Measurements from ENCODE around the gene PDCD1. TPM values are rescaled to one million over a fixed set of nuclear protein-coding genes. Genes with fewer than 3 reads are reported as not detected.
"Not testable (repeated sequence)": the region's sequence is repeated elsewhere in the genome, so short reads cannot be mapped to it uniquely, and the experiment has no call there.

PDCD1 gene
- polyA plus RNA-seq, 1 donor (not counting 4 experiments of a cell fraction or from before 2014, with no cell fraction given): not detected

- H3K9me1 ChIP-seq (ENCODE audit: control insufficient read depth, extremely low read depth, insufficient read depth, low read length): no peaks in the 10 kb centered on the region
- H2AFZ ChIP-seq (ENCODE audit: control insufficient read depth, low read length): peak overlapping the region; percentile 86
- H4K20me1 ChIP-seq (ENCODE audit: control insufficient read depth, extremely low read depth, insufficient read depth, low read length): no peaks in the 10 kb centered on the region
- H3K27me3 ChIP-seq (ENCODE audit: control insufficient read depth, extremely low read depth, insufficient read depth, low read length): peaks cover 20% of the 10 kb centered on the region
- no peak overlapping the region for H3K9ac ChIP-seq (ENCODE audit: control insufficient read depth, extremely low read depth, insufficient read depth, low read length)
- no peaks in the 10 kb centered on the region for H3K4me1 ChIP-seq (ENCODE audit: control insufficient read depth, extremely low read depth, insufficient read depth, low read length)
- H3K27ac ChIP-seq (ENCODE audit: control insufficient read depth, insufficient read depth, low read length): no peak overlapping the region
- H3K36me3 ChIP-seq (ENCODE audit: control insufficient read depth in 2 of 2, extremely low read depth in 1 of 2, insufficient read depth in 2 of 2, low read length in 2 of 2): no peaks in the 10 kb centered on the region
- no peaks in the 10 kb centered on the region for H3K79me2 ChIP-seq (ENCODE audit: control insufficient read depth, insufficient read depth, low read length)
- TF ChIP-seq CTCF (optimal IDR thresholded peaks at IDR 0.05 in 1 of 3, IDR thresholded peaks at IDR 0.05 in 1 of 3, conservative IDR thresholded peaks at IDR 0.05 in 1 of 3; ENCODE audit: extremely low read depth in 1 of 3, insufficient read depth in 2 of 3, low read length in 3 of 3): no peak
- TF ChIP-seq EZH2 (IDR thresholded peaks at IDR 0.05; ENCODE audit: low read length): no peak
- H3K9me3 ChIP-seq (ENCODE audit: control insufficient read depth, low read depth, low read length): no peaks in the 10 kb centered on the region
- H3K4me3 ChIP-seq (ENCODE audit: control insufficient read depth in 2 of 3, extremely low read depth in 1 of 3, insufficient read depth in 2 of 3, low read depth in 1 of 3, low read length in 3 of 3): peak overlapping the region in 1 of 3 experiments; percentile 66
- peak overlapping the region; percentile 76 for H3K4me2 ChIP-seq (ENCODE audit: control insufficient read depth, extremely low read depth, insufficient read depth, low read depth, low read length)
- dilution Hi-C loops (cut with MboI; ENCODE audit: extremely low pct_ligation_motif_present, low sequenced_read_pairs): no loop called here
- FAIRE-seq: no peak
- no peak for DNase-seq (ENCODE audit: low read depth, low spot score)
Observed at GRCh38 chr2:241802421-241803318, 56.0 kb downstream of the PDCD1 start.

- Histone ChIP-seq H2AFZ (ENCODE audit: control insufficient read depth, low read length) (no peak overlapping the region), H3K27ac (ENCODE audit: control insufficient read depth, insufficient read depth, low read length) (no peak overlapping the region), H3K9me1 (ENCODE audit: control insufficient read depth, extremely low read depth, insufficient read depth, low read length) (no peaks in the 10 kb centered on the region), H4K20me1 (ENCODE audit: control insufficient read depth, extremely low read depth, insufficient read depth, low read length) (no peaks in the 10 kb centered on the region), H3K9me3 (ENCODE audit: control insufficient read depth, low read depth, low read length) (no peaks in the 10 kb centered on the region), H3K79me2 (ENCODE audit: control insufficient read depth, insufficient read depth, low read length) (no peaks in the 10 kb centered on the region), H3K9ac (ENCODE audit: control insufficient read depth, extremely low read depth, insufficient read depth, low read length) (no peak overlapping the region), H3K36me3 (ENCODE audit: control insufficient read depth in 2 of 2, extremely low read depth in 1 of 2, insufficient read depth in 2 of 2, low read length in 2 of 2) (no peaks in the 10 kb centered on the region), H3K27me3 (ENCODE audit: control insufficient read depth, extremely low read depth, insufficient read depth, low read length) (peaks cover 20% of the 10 kb centered on the region), H3K4me3 (ENCODE audit: control insufficient read depth in 2 of 3, extremely low read depth in 1 of 3, insufficient read depth in 2 of 3, low read depth in 1 of 3, low read length in 3 of 3) (no peak overlapping the region), H3K4me1 (ENCODE audit: control insufficient read depth, extremely low read depth, insufficient read depth, low read length) (no peaks in the 10 kb centered on the region), H3K4me2 (ENCODE audit: control insufficient read depth, extremely low read depth, insufficient read depth, low read depth, low read length) (no peak overlapping the region)
- FAIRE-seq (no peak), DNase-seq (ENCODE audit: low read depth, low spot score) (no peak)
- dilution Hi-C loops (cut with MboI; ENCODE audit: extremely low pct_ligation_motif_present, low sequenced_read_pairs): no loop called here
- no peak for TF ChIP-seq CTCF (optimal IDR thresholded peaks at IDR 0.05 in 1 of 3, IDR thresholded peaks at IDR 0.05 in 1 of 3, conservative IDR thresholded peaks at IDR 0.05 in 1 of 3; ENCODE audit: extremely low read depth in 1 of 3, insufficient read depth in 2 of 3, low read length in 3 of 3)
- no peak for TF ChIP-seq EZH2 (IDR thresholded peaks at IDR 0.05; ENCODE audit: low read length)
Observed at GRCh38 chr2:241801611-241802420, 56.9 kb downstream of the PDCD1 start.

- H3K4me2 ChIP-seq (ENCODE audit: control insufficient read depth, extremely low read depth, insufficient read depth, low read depth, low read length); H3K36me3 ChIP-seq (ENCODE audit: control insufficient read depth in 2 of 2, extremely low read depth in 1 of 2, insufficient read depth in 2 of 2, low read length in 2 of 2); H4K20me1 ChIP-seq (ENCODE audit: control insufficient read depth, extremely low read depth, insufficient read depth, low read length); H3K4me3 ChIP-seq (ENCODE audit: control insufficient read depth in 2 of 3, extremely low read depth in 1 of 3, insufficient read depth in 2 of 3, low read depth in 1 of 3, low read length in 3 of 3); H3K79me2 ChIP-seq (ENCODE audit: control insufficient read depth, insufficient read depth, low read length); FAIRE-seq; DNase-seq (ENCODE audit: low read depth, low spot score); H2AFZ ChIP-seq (ENCODE audit: control insufficient read depth, low read length); H3K9ac ChIP-seq (ENCODE audit: control insufficient read depth, extremely low read depth, insufficient read depth, low read length); H3K4me1 ChIP-seq (ENCODE audit: control insufficient read depth, extremely low read depth, insufficient read depth, low read length); H3K27ac ChIP-seq (ENCODE audit: control insufficient read depth, insufficient read depth, low read length); H3K9me3 ChIP-seq (ENCODE audit: control insufficient read depth, low read depth, low read length); dilution Hi-C loops (cut with MboI; ENCODE audit: extremely low pct_ligation_motif_present, low sequenced_read_pairs); H3K9me1 ChIP-seq (ENCODE audit: control insufficient read depth, extremely low read depth, insufficient read depth, low read length): not testable (repeated sequence)
- peaks cover 20% of the 10 kb centered on the region for H3K27me3 ChIP-seq (ENCODE audit: control insufficient read depth, extremely low read depth, insufficient read depth, low read length)
Observed at GRCh38 chr2:241800198-241800903, 58.3 kb downstream of the PDCD1 start.

Data from keratinocyte (primary cell).